ENCODE data around the gene MPZL1.

The MPZL1 gene

DNA sequence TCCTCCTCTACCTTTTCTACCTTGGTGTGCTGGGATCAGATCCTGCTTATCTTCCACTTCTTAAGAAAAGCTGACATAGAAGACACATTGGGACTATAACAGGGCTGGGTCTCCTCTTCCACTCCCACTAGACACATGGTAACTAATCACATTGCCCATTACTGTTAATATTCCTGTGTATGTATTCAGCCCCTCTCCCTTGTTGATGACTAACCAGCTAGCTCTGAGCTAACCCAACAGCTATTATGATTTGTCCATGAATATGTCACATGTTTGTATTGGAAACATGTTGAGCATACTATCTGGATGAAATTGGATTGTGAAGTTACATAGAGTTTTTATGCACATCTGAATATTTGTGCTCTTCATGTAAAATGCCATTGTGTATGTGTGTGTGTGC is 52.9 kb downstream of the MPZL1 start:
- Histone ChIP-seq H3K27me3 (ENCODE audit: control insufficient read depth, low read length) (no peaks in the 10 kb centered on the region), H3K27ac (ENCODE audit: low read depth, low read length) (no peak overlapping the region), H3K9me3 (ENCODE audit: control insufficient read depth, insufficient read depth, low read length) (no peaks in the 10 kb centered on the region), H3K36me3 (ENCODE audit: control insufficient read depth, low read length) (peaks cover 62% of the 10 kb centered on the region), H3K4me3 (ENCODE audit: low read length) (no peak overlapping the region), H3K4me2 (ENCODE audit: low read length) (no peak overlapping the region), H3K79me2 (ENCODE audit: control insufficient read depth, low read length) (no peaks in the 10 kb centered on the region), H3K4me1 (ENCODE audit: control insufficient read depth, low read length) (no peaks in the 10 kb centered on the region), H4K20me1 (ENCODE audit: control insufficient read depth, insufficient read depth, low read depth, low read length) (no peaks in the 10 kb centered on the region), H3K9me2 (replicated peaks; ENCODE audit: control insufficient read depth, low read length) (no peaks in the 10 kb centered on the region; the same call in 1 of the 2 replicates), H3F3A (ENCODE audit: control insufficient read depth, insufficient read depth) (no peaks in the 10 kb centered on the region)
- TF ChIP-seq CTCF (IDR thresholded peaks at IDR 0.05; ENCODE audit: low read depth, low read length, poor library complexity, severe bottlenecking) (no peak), EZH2phosphoT487 (IDR thresholded peaks at IDR 0.05; ENCODE audit: borderline replicate concordance, low read length) (no peak)

DNA sequence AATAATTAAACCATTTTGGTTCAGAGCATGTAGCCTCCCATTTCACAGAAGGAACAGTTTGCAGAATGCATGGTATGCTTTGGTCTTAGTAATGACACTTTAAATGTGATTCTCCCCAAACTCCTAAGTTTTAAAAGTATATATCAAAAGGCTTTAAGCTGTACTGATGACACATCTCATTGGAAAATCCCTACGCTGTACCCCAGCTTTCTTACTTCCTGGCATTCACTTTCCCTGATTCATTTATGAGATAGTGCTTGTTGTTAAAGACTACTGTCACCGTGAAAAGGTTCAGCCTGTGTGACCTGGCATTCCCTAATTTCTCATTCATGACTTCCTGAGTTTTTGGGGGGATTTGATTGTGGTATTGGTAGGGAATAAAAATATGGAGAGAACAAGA is 53.4 kb downstream of the MPZL1 start:
- TF ChIP-seq CTCF (IDR thresholded peaks at IDR 0.05; ENCODE audit: low read depth, low read length, poor library complexity, severe bottlenecking): no peak
- no peak for TF ChIP-seq EZH2phosphoT487 (IDR thresholded peaks at IDR 0.05; ENCODE audit: borderline replicate concordance, low read length)
- Histone ChIP-seq H3K9me2 (replicated peaks; ENCODE audit: control insufficient read depth, low read length) (no peaks in the 10 kb centered on the region; the same call in 1 of the 2 replicates), H3F3A (ENCODE audit: control insufficient read depth, insufficient read depth) (no peaks in the 10 kb centered on the region), H3K9me3 (ENCODE audit: control insufficient read depth, insufficient read depth, low read length) (no peaks in the 10 kb centered on the region), H3K4me3 (ENCODE audit: low read length) (no peak overlapping the region), H3K36me3 (ENCODE audit: control insufficient read depth, low read length) (peaks cover 58% of the 10 kb centered on the region), H3K27ac (ENCODE audit: low read depth, low read length) (no peak overlapping the region), H3K4me1 (ENCODE audit: control insufficient read depth, low read length) (no peaks in the 10 kb centered on the region), H3K79me2 (ENCODE audit: control insufficient read depth, low read length) (no peaks in the 10 kb centered on the region), H4K20me1 (ENCODE audit: control insufficient read depth, insufficient read depth, low read depth, low read length) (no peaks in the 10 kb centered on the region), H3K4me2 (ENCODE audit: low read length) (no peak overlapping the region), H3K27me3 (ENCODE audit: control insufficient read depth, low read length) (no peaks in the 10 kb centered on the region)

- no peaks in the 10 kb centered on the region for H3K79me2 ChIP-seq (ENCODE audit: control insufficient read depth, low read length)
- H3K27me3 ChIP-seq (ENCODE audit: control insufficient read depth, low read length): no peaks in the 10 kb centered on the region
- H3K4me1 ChIP-seq (ENCODE audit: control insufficient read depth, low read length): no peaks in the 10 kb centered on the region
- TF ChIP-seq EZH2phosphoT487 (IDR thresholded peaks at IDR 0.05; ENCODE audit: borderline replicate concordance, low read length) (no peak), CTCF (IDR thresholded peaks at IDR 0.05; ENCODE audit: low read depth, low read length, poor library complexity, severe bottlenecking) (no peak)
- H3K9me3 ChIP-seq (ENCODE audit: control insufficient read depth, insufficient read depth, low read length): no peaks in the 10 kb centered on the region
- H3F3A ChIP-seq (ENCODE audit: control insufficient read depth, insufficient read depth): no peaks in the 10 kb centered on the region; the same call in 1 of the 2 replicates
- H3K4me2 ChIP-seq (ENCODE audit: low read length): no peak overlapping the region
- H3K4me3 ChIP-seq (ENCODE audit: low read length): no peak overlapping the region
- H3K36me3 ChIP-seq (ENCODE audit: control insufficient read depth, low read length): peaks cover 52% of the 10 kb centered on the region
- no peaks in the 10 kb centered on the region; the same call in 1 of the 2 replicates for H3K9me2 ChIP-seq (replicated peaks; ENCODE audit: control insufficient read depth, low read length)
- H3K27ac ChIP-seq (ENCODE audit: low read depth, low read length): no peak overlapping the region
- H4K20me1 ChIP-seq (ENCODE audit: control insufficient read depth, insufficient read depth, low read depth, low read length): no peaks in the 10 kb centered on the region
These were observed 54.4 kb downstream of the MPZL1 start for GRCh38 chr1:167776151-167776550.

Measured in DOHH2 (cell line).